ENCODE results near the gene SP110. TPM values are rescaled to one million over a fixed set of nuclear protein-coding genes. Genes with fewer than 3 reads are reported as not detected.

The SP110 gene
- total RNA-seq, 1 experiment from 2014 or later: 3.5 TPM

DNA sequence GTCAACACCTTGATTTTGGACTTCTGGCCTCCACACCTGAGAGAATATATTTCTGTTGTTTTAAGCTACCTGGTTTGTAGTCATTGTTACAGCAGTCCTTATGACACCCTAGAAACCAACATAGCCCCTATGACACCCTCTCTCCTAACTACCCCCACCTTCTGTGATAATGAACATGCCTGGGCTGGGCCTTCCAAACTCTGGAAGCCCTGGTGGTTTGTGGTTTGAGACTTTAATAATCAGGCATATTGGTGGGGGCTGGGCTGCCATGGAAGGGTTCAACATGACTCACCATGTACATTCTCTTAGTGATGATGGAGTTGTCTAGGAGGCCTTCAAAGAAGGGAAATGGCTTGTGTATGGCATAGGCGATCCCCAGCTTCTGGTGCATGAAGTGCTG lies 3.3 kb downstream of the SP110 start:
- no peaks in the 10 kb centered on the region for H3K9me3 ChIP-seq (ENCODE audit: low read length)
- H3K79me2 ChIP-seq (ENCODE audit: low read length): no peaks in the 10 kb centered on the region
- H3K27me3 ChIP-seq (ENCODE audit: low read length): no peaks in the 10 kb centered on the region
- ChIA-PET CTCF (no interaction called here), POLR2A (ENCODE audit: unreplicated experiment) (no interaction called here)
- no peaks in the 10 kb centered on the region for H3F3A ChIP-seq (ENCODE audit: low read length, unreplicated experiment)
- H3K4me3 ChIP-seq (ENCODE audit: low read length): no peak overlapping the region
- H2AFZ ChIP-seq (ENCODE audit: low read length): no peak overlapping the region
- H3K27ac ChIP-seq (ENCODE audit: low read length): no peak overlapping the region
- ATAC-seq (no peak), DNase-seq (no peak)
- H3K4me2 ChIP-seq (ENCODE audit: low read length): no peak overlapping the region
- no peak overlapping the region for H3K9ac ChIP-seq (ENCODE audit: low read length)
- TF ChIP-seq EZH2phosphoT487 (IDR thresholded peaks at IDR 0.05; ENCODE audit: borderline replicate concordance, low read length): no peak
- TF ChIP-seq, protein P1, sequence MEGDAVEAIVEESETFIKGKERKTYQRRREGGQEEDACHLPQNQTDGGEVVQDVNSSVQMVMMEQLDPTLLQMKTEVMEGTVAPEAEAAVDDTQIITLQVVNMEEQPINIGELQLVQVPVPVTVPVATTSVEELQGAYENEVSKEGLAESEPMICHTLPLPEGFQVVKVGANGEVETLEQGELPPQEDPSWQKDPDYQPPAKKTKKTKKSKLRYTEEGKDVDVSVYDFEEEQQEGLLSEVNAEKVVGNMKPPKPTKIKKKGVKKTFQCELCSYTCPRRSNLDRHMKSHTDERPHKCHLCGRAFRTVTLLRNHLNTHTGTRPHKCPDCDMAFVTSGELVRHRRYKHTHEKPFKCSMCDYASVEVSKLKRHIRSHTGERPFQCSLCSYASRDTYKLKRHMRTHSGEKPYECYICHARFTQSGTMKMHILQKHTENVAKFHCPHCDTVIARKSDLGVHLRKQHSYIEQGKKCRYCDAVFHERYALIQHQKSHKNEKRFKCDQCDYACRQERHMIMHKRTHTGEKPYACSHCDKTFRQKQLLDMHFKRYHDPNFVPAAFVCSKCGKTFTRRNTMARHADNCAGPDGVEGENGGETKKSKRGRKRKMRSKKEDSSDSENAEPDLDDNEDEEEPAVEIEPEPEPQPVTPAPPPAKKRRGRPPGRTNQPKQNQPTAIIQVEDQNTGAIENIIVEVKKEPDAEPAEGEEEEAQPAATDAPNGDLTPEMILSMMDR (conservative IDR thresholded peaks at IDR 0.05; ENCODE audit: low read depth, low read length): no peak
- TF ChIP-seq EZH2 (IDR thresholded peaks at IDR 0.05; ENCODE audit: low read length, unreplicated experiment): no peak
- H4K20me1 ChIP-seq (ENCODE audit: low read length): no peaks in the 10 kb centered on the region
- intact Hi-C loops (cut with micrococcal nuclease): loop anchor here (10.0 kb wide), 1 partner anchor 198 kb away; the partner anchor contains the start of gene SP100
- H3K36me3 ChIP-seq (ENCODE audit: low read depth, low read length): no peaks in the 10 kb centered on the region
- no peaks in the 10 kb centered on the region for H3K9me2 ChIP-seq (replicated peaks; ENCODE audit: low read length)
- H3K4me1 ChIP-seq (ENCODE audit: insufficient read depth, low read length): 0 out of 2 replicates have a peak, but pooled peaks cover 5% of the 10 kb centered on the region
- BruUV-seq (replicated peaks): no TSS peak

DNA sequence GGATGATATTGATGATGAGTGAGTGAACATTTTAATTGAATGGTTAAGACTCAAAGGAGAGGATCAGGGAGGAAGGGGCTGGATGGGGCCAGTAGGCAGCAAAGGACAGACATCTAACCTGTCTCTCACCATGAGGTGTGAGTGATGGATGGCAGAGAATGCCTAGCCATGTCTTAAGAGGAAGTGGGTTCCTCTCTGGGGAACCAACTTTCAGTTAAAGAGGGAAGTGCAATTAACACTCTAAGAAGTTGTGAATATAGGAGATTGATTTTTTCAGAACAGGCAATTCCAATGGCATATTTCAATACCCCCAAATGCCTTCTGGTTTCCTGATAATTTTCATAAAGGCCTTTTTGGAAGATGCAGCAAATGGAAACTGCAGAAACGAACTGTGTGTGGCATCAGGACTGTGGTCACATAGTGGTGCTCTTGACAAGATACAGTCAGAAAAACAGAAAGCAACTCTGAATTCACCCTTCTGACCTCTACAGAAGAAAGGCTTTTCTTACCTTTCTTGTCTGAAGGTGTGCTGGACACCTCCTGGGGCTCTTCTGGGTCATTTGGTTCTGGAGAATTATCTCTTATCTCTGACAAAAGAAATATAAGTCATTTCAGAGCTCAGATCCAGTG lies 10.2 kb downstream of the SP110 start:
- Histone ChIP-seq H3K9ac (ENCODE audit: low read length) (no peak overlapping the region), H4K20me1 (ENCODE audit: low read length) (no peaks in the 10 kb centered on the region), H3K36me3 (ENCODE audit: low read depth, low read length) (no peaks in the 10 kb centered on the region), H3K9me3 (ENCODE audit: low read length) (no peaks in the 10 kb centered on the region), H2AFZ (ENCODE audit: low read length) (no peak overlapping the region), H3K9me2 (replicated peaks; ENCODE audit: low read length) (no peaks in the 10 kb centered on the region), H3K4me3 (ENCODE audit: low read length) (no peak overlapping the region), H3K27ac (ENCODE audit: low read length) (no peak overlapping the region), H3F3A (ENCODE audit: low read length, unreplicated experiment) (no peaks in the 10 kb centered on the region), H3K4me2 (ENCODE audit: low read length) (no peak overlapping the region), H3K79me2 (ENCODE audit: low read length) (no peaks in the 10 kb centered on the region), H3K4me1 (ENCODE audit: insufficient read depth, low read length) (no peaks in the 10 kb centered on the region), H3K27me3 (ENCODE audit: low read length) (no peaks in the 10 kb centered on the region)
- DNase-seq (no peak), ATAC-seq (no peak)
- intact Hi-C loops (cut with micrococcal nuclease): loop anchor here (10.0 kb wide), 1 partner anchor 205 kb away; the partner anchor contains the start of gene SP100
- TF ChIP-seq EZH2 (IDR thresholded peaks at IDR 0.05; ENCODE audit: low read length, unreplicated experiment): no peak
- TF ChIP-seq, protein P1 (conservative IDR thresholded peaks at IDR 0.05; ENCODE audit: low read depth, low read length): no peak
- no peak for TF ChIP-seq EZH2phosphoT487 (IDR thresholded peaks at IDR 0.05; ENCODE audit: borderline replicate concordance, low read length)
- POLR2A ChIA-PET (ENCODE audit: unreplicated experiment): no interaction called here
- BruUV-seq (replicated peaks): no TSS peak
- CTCF ChIA-PET: no interaction called here

DNA sequence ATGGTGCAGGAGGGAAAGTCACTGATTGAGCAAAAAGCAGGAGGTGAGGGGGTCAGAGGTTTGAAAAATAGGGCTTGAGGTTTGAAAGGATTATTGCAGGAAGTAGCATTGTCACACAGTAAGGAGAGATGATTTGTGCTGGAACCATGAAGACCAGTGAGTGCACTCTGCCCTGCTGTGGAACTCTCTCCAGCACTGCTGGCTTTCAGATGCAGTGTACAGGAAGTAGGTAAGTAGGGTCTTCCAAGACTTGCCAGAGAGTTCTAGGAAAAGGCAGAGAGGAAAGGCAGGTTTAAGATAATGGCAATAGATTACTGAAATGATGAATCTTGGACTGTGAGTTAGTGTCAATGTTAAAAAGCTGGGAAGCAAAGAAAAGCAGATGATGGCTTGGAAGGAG lies 11.2 kb downstream of the SP110 start:
- no peak overlapping the region for H3K4me3 ChIP-seq (ENCODE audit: low read length)
- H3K9ac ChIP-seq (ENCODE audit: low read length): no peak overlapping the region
- no peaks in the 10 kb centered on the region for H3F3A ChIP-seq (ENCODE audit: low read length, unreplicated experiment)
- no peaks in the 10 kb centered on the region for H3K79me2 ChIP-seq (ENCODE audit: low read length)
- TF ChIP-seq, protein P1 (conservative IDR thresholded peaks at IDR 0.05; ENCODE audit: low read depth, low read length): no peak
- no peak for TF ChIP-seq EZH2phosphoT487 (IDR thresholded peaks at IDR 0.05; ENCODE audit: borderline replicate concordance, low read length)
- TF ChIP-seq EZH2 (IDR thresholded peaks at IDR 0.05; ENCODE audit: low read length, unreplicated experiment): no peak
- H3K4me2 ChIP-seq (ENCODE audit: low read length): no peak overlapping the region
- H2AFZ ChIP-seq (ENCODE audit: low read length): no peak overlapping the region
- no peaks in the 10 kb centered on the region for H3K9me2 ChIP-seq (replicated peaks; ENCODE audit: low read length)
- no peak for ATAC-seq
- CTCF ChIA-PET: no interaction called here
- no peaks in the 10 kb centered on the region for H4K20me1 ChIP-seq (ENCODE audit: low read length)
- intact Hi-C loops (cut with micrococcal nuclease): no loop called here
- BruUV-seq (replicated peaks): no TSS peak
- H3K27me3 ChIP-seq (ENCODE audit: low read length): no peaks in the 10 kb centered on the region
- H3K36me3 ChIP-seq (ENCODE audit: low read depth, low read length): no peaks in the 10 kb centered on the region
- DNase-seq: no peak
- no peaks in the 10 kb centered on the region for H3K9me3 ChIP-seq (ENCODE audit: low read length)
- no peak overlapping the region for H3K27ac ChIP-seq (ENCODE audit: low read length)
- POLR2A ChIA-PET (ENCODE audit: unreplicated experiment): no interaction called here
- H3K4me1 ChIP-seq (ENCODE audit: insufficient read depth, low read length): no peaks in the 10 kb centered on the region

Data from PC-3 (cell line).